ENCODE measurements around the gene ATP10A.

GRCh38 chr15:25730918-25731317 is 132.2 kb downstream of the ATP10A start:
- TF ChIP-seq EP300 (IDR thresholded peaks at IDR 0.05; ENCODE audit: borderline replicate concordance in 1 of 2, low read depth in 2 of 2, low read length in 2 of 2): no peak
- no peak for TF ChIP-seq USF2 (IDR thresholded peaks at IDR 0.05; ENCODE audit: low read length)
- no peak for TF ChIP-seq POLR2A (IDR thresholded peaks at IDR 0.05; ENCODE audit: control extremely low read depth in 1 of 2, low read depth in 2 of 2, low read length in 2 of 2)
- TF ChIP-seq GABPA (IDR thresholded peaks at IDR 0.05; ENCODE audit: borderline replicate concordance, insufficient read depth, low read length): no peak
- no peak for TF ChIP-seq ZNF274 (IDR thresholded peaks at IDR 0.05; ENCODE audit: borderline replicate concordance, extremely low read depth, low read length)
- TF ChIP-seq ASH2L (IDR thresholded peaks at IDR 0.05; ENCODE audit: low read length): no peak
- TF ChIP-seq CTCF (IDR thresholded peaks at IDR 0.05; ENCODE audit: control extremely low read depth in 1 of 3, insufficient read depth in 1 of 3, low read depth in 1 of 3, low read length in 3 of 3): no peak
- no peak for TF ChIP-seq CHD2 (IDR thresholded peaks at IDR 0.05; ENCODE audit: low read length)
- TF ChIP-seq CEBPB (IDR thresholded peaks at IDR 0.05; ENCODE audit: low read depth, low read length): no peak
- no peak for TF ChIP-seq TAF1 (IDR thresholded peaks at IDR 0.05; ENCODE audit: low read depth, low read length)
- TF ChIP-seq RAD21 (IDR thresholded peaks at IDR 0.05 in 1 of 2, conservative IDR thresholded peaks at IDR 0.05 in 1 of 2; ENCODE audit: low read depth in 2 of 2, low read length in 2 of 2): no peak
- no peak for TF ChIP-seq MAX (IDR thresholded peaks at IDR 0.05)

All from H1 (cell line).